ENCODE data around the gene FAM181A. TPM values are rescaled to one million over a fixed set of nuclear protein-coding genes. Genes with fewer than 3 reads are reported as not detected.

The FAM181A gene
- total and polyA plus RNA-seq, 9 donors = 0.37 to 4.9 (median 0.82) TPM; not detected in 4

DNA sequence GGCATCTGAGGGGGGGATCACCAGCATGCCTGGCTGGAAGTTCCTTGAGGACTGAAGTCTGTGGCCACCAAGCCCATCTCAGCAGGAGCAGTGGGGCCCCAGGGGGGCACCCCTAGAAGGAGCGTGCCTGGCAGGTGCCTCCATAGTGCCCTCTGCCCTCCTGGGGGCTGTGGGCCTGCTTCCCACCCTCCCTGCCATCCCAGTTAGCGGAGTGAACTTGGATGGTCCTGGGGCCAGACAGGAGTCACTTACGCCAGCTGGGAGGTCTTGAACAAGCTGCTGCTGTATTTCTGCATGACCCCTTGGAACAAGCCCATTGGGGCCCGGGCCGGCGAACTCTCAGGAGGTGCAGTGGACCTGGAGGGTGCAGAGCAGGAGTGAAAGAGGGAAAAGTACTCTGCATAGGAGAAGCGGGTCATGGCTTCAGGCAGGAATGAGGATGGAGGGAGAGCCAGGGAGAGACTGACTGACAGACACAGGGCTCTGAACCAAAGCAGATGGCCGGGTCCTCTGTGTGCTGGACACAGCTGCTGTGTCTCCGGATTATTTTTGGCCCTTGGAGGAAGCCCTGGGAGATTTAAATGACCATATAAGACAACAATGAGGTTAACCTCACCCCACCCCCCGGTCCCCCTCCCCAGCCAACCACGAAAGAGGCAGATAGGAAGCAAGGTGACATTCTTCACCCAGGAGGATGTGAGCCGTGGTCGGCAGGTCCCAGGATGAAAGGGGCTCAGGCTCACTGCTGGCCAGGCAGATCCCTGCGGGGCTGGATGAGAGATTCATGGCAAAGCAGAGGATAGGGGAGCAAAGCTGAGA is 29.6 kb downstream of the FAM181A start:
- 47 to 61% (median 47%) methylated on average over 14 of the region's 14 CpGs for WGBS, 3 donors
- intact Hi-C loops (cut with DNase I) = no loop called here
- Histone ChIP-seq H3K27ac (no peak overlapping the region), H3K9me3 (no peaks in the 10 kb centered on the region), H3K27me3 (no peaks in the 10 kb centered on the region), H3K36me3 (no peaks in the 10 kb centered on the region), H3K4me1 (ENCODE audit: insufficient read depth) (no peaks in the 10 kb centered on the region), H3K4me3 (no peak overlapping the region)
- DNase-seq = no peak
- no peak for TF ChIP-seq POLR2A (IDR thresholded peaks at IDR 0.05)
- no peak for TF ChIP-seq EP300 (IDR thresholded peaks at IDR 0.05)
- TF ChIP-seq, protein P1, sequence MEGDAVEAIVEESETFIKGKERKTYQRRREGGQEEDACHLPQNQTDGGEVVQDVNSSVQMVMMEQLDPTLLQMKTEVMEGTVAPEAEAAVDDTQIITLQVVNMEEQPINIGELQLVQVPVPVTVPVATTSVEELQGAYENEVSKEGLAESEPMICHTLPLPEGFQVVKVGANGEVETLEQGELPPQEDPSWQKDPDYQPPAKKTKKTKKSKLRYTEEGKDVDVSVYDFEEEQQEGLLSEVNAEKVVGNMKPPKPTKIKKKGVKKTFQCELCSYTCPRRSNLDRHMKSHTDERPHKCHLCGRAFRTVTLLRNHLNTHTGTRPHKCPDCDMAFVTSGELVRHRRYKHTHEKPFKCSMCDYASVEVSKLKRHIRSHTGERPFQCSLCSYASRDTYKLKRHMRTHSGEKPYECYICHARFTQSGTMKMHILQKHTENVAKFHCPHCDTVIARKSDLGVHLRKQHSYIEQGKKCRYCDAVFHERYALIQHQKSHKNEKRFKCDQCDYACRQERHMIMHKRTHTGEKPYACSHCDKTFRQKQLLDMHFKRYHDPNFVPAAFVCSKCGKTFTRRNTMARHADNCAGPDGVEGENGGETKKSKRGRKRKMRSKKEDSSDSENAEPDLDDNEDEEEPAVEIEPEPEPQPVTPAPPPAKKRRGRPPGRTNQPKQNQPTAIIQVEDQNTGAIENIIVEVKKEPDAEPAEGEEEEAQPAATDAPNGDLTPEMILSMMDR (IDR thresholded peaks at IDR 0.05) = no peak

DNA sequence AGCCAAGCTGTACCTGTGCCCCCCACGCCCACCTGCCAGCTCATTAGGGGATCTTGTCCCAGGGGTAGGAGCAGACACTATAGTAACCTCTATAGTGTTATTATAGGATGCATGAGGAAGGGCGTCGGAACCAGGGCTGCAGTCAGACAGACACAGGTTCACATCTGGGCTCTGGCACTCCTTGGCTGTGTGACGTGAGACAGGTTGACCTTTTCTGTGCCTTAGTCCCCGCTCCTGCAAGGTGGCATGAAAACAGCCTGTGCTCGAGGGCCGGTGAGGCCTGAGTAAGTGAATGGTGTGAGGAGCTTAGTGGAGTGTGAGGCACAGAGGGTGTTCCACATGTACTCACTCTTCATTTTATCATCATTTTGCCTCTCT is 30.2 kb downstream of the FAM181A start:
- no peak overlapping the region for H3K4me3 ChIP-seq
- intact Hi-C loops (cut with DNase I) = no loop called here
- no peaks in the 10 kb centered on the region for H3K4me1 ChIP-seq (ENCODE audit: insufficient read depth)
- H3K27me3 ChIP-seq = no peaks in the 10 kb centered on the region
- no peak overlapping the region for H3K27ac ChIP-seq
- H3K36me3 ChIP-seq = no peaks in the 10 kb centered on the region
- no peak for DNase-seq
- no peaks in the 10 kb centered on the region for H3K9me3 ChIP-seq
- no peak for TF ChIP-seq EP300 (IDR thresholded peaks at IDR 0.05)
- TF ChIP-seq POLR2A (IDR thresholded peaks at IDR 0.05) = no peak
- TF ChIP-seq, protein P1 (IDR thresholded peaks at IDR 0.05) = no peak
- WGBS, 3 donors = 84 to 90% (median 89%) methylated on average over 7 of the region's 7 CpGs

DNA sequence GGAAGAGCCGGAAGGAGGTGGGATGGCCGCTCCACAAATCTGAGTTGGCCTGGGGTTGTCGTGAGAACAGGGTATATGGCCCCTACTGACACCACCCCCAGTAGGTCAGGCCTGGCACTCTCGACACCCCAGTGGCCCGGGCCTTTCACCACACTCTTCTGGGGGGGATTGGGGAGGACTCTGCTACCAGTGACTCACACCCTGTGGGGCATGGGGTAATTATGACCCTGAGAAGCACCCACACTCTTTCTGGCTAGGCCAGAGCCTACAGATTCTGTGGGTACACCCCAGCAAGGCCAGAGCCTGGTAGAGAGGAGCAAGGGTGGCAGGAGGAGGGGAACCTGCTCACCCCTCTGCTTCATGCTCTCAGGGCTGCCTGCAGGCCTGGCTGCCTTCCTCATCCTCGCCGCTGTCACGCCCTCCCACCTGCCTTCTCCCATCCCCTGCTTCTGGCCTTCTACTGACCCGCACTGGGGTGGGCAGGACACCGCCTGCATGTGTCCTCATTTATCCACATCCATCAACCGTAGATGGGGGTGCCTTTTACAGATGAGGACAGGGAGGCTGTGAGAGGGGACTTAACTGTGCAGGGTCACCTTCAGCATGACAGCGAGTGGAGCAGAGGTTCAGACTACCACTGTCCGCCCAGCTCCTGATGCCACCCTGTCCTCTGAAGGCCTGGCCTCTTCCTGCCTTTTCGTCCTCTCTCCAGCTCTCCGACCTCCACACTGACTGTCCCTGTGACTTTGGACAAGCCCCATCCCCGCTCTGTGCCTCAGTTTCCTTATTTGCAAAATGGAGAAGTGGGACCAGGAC is 30.8 kb downstream of the FAM181A start:
- Histone ChIP-seq H3K27ac (no peak overlapping the region), H3K4me3 (no peak overlapping the region), H3K27me3 (no peaks in the 10 kb centered on the region), H3K9me3 (no peaks in the 10 kb centered on the region), H3K36me3 (no peaks in the 10 kb centered on the region), H3K4me1 (ENCODE audit: insufficient read depth) (no peaks in the 10 kb centered on the region)
- no peak for TF ChIP-seq POLR2A (IDR thresholded peaks at IDR 0.05)
- TF ChIP-seq, protein P1 (IDR thresholded peaks at IDR 0.05) = no peak
- no peak for TF ChIP-seq EP300 (IDR thresholded peaks at IDR 0.05)
- 94 to 96% (median 96%) methylated on average over 16 of the region's 16 CpGs for WGBS, 3 donors
- intact Hi-C loops (cut with DNase I) = no loop called here
- no peak for DNase-seq

DNA sequence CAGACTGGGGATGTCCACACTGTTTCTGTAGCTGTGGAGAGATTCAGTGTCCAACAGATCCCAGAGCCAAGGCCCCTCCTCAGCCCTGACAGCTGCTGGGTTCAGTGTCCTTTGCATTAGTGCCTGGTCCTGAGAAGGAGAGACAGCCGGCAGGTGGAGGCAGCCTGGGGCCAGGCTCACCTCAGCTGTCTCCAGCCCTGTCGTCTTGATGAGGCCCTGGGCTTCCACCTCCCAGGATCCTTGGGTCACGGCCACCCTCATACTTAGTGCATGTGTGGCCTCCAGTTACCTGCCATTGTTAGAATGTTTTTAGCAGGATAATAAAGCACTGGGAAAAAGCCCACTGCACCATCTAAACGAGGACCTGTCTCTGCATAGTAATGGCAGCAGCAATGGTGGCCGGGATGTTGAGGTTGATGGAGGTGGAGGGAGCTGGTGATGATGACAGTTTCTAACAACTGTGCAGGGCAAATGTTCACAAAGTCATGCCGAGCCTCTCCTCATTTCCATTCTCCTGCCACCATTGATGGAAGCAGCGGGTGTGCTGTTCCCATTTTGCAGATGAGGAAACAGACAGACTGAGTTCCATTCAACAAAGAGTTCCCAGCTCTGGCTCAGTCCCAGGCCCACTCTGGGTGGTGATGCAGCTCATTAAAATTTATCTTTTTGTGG is 31.6 kb downstream of the FAM181A start:
- Histone ChIP-seq H3K9me3 (no peaks in the 10 kb centered on the region), H3K4me1 (ENCODE audit: insufficient read depth) (no peaks in the 10 kb centered on the region), H3K4me3 (no peak overlapping the region), H3K27me3 (no peaks in the 10 kb centered on the region), H3K27ac (no peak overlapping the region), H3K36me3 (no peaks in the 10 kb centered on the region)
- TF ChIP-seq, protein P1 (IDR thresholded peaks at IDR 0.05) = no peak
- TF ChIP-seq POLR2A (IDR thresholded peaks at IDR 0.05) (no peak), EP300 (IDR thresholded peaks at IDR 0.05) (no peak)
- 78 to 82% (median 80%) methylated on average over 7 of the region's 7 CpGs for WGBS, 3 donors
- no peak for DNase-seq
- intact Hi-C loops (cut with DNase I) = no loop called here
